OCI-LY3 (cell line): ENCODE results near the gene PLD6.

ENCODE experiments used
- H2AFZ ChIP-seq: fragments of 200-600, 300-600 bp; shearing (Covaris generic); 2 replicates; pipeline ENCODE4 v1.6.0; 2014; ENCODE audit warnings: antibody characterized with exemption, low read depth, low read length
- H3K27ac ChIP-seq: fragments of 200-600, 300-600 bp; sonication (generic); 2 replicates; pipeline ENCODE4 v1.5.1; 2014; ENCODE audit warnings: mild to moderate bottlenecking, low read length, moderate library complexity, mixed read lengths
- H3K27me3 ChIP-seq: fragments of 200-600, 300-600 bp; sonication (generic); 2 replicates; pipeline ENCODE4 v1.6.1; 2014; ENCODE audit warnings: low read depth, low read length, mixed read lengths
- H3K36me3 ChIP-seq: fragments of 200-600, 300-600 bp; sonication (generic); replicated peaks from 2 replicates; pipeline ENCODE3; 2014; ENCODE audit warnings: low read depth, low read length, mixed read lengths
- H3K4me1 ChIP-seq: fragments of 300-600, 200-600 bp; sonication (generic); 2 replicates; pipeline ENCODE4 v1.6.1; 2014; ENCODE audit warnings: low read length, mixed read lengths
- H3K4me2 ChIP-seq: fragments of 200-600, 300-600 bp; sonication (generic); 2 replicates; pipeline ENCODE4 v1.6.1; 2014; ENCODE audit warnings: low read length, mixed read lengths
- H3K4me3 ChIP-seq: fragments of 300-600, 200-600 bp; sonication (generic); 2 replicates; pipeline ENCODE4 v1.5.1; 2014; ENCODE audit warnings: antibody characterized with exemption, mild to moderate bottlenecking, low read length, moderate library complexity
- H3K79me2 ChIP-seq: fragments of 300-600, 200-600 bp; shearing (Covaris generic); 2 replicates; pipeline ENCODE4 v1.6.1; 2014; ENCODE audit warnings: mild to moderate bottlenecking, low read length, mixed read lengths
- H3K9ac ChIP-seq: fragments of 300-600, 200-600 bp; shearing (Covaris generic); 2 replicates; pipeline ENCODE4 v1.6.0; 2014; ENCODE audit warnings: mild to moderate bottlenecking, low read length, moderate library complexity
- H3K9me3 ChIP-seq: fragments of 200-600, 300-600 bp; shearing (Covaris generic); 2 replicates; pipeline ENCODE4 v1.6.1; 2014; ENCODE audit warnings: low read length, mixed read lengths; ENCODE audit not compliant: insufficient read depth
- H4K20me1 ChIP-seq: fragments of 200-600, 300-600 bp; sonication (generic); 2 replicates; pipeline ENCODE4 v1.6.1; 2016; ENCODE audit warnings: low read length, mixed read lengths; ENCODE audit not compliant: insufficient read depth
- EZH2phosphoT487 ChIP-seq: fragments of 200-600 bp; shearing (Covaris generic); IDR thresholded peaks from 2 replicates; pipeline ENCODE4 v1.6.1; 2018; ENCODE audit warnings: antibody characterized with exemption, mixed run types, low read depth
- TF ChIP-seq, protein P1 (sequence below): fragments of 200-600, 300-600 bp; sonication (generic); IDR thresholded peaks from 2 replicates; pipeline ENCODE4 v1.5.1; 2014; ENCODE audit warnings: antibody characterized with exemption, low read length, low read depth

The PLD6 gene

DNA sequence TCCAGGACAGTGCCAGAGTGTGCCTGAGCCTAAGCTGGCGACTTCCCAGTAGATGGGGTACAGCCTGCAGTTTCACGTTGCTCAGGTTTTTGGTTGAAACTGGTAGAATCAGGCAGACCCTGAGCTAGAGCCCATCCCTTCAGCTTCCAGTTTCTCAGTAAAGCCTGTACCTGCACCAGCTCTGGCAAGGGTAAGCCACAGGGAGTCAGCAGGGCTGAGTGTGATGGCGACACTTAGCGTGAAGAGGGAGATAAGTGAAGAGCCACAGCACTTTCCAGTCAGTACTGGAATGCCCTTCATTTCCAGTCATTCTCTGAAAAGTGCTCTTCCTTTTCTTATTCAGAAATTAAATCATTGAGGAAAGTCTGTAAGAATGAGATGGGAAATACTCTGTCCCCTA lies 22.4 kb downstream of the PLD6 start:
- no peaks in the 10 kb centered on the region for H3K27me3 ChIP-seq
- no peaks in the 10 kb centered on the region for H3K79me2 ChIP-seq
- H3K4me2 ChIP-seq = no peak overlapping the region
- H3K9ac ChIP-seq = no peak overlapping the region
- TF ChIP-seq EZH2phosphoT487 = no peak
- TF ChIP-seq, protein P1, sequence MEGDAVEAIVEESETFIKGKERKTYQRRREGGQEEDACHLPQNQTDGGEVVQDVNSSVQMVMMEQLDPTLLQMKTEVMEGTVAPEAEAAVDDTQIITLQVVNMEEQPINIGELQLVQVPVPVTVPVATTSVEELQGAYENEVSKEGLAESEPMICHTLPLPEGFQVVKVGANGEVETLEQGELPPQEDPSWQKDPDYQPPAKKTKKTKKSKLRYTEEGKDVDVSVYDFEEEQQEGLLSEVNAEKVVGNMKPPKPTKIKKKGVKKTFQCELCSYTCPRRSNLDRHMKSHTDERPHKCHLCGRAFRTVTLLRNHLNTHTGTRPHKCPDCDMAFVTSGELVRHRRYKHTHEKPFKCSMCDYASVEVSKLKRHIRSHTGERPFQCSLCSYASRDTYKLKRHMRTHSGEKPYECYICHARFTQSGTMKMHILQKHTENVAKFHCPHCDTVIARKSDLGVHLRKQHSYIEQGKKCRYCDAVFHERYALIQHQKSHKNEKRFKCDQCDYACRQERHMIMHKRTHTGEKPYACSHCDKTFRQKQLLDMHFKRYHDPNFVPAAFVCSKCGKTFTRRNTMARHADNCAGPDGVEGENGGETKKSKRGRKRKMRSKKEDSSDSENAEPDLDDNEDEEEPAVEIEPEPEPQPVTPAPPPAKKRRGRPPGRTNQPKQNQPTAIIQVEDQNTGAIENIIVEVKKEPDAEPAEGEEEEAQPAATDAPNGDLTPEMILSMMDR = no peak
- H2AFZ ChIP-seq = no peak overlapping the region
- H3K27ac ChIP-seq = no peak overlapping the region
- H3K4me1 ChIP-seq = peaks cover 24% of the 10 kb centered on the region
- no peaks in the 10 kb centered on the region for H3K9me3 ChIP-seq
- H4K20me1 ChIP-seq = no peaks in the 10 kb centered on the region
- peaks cover 7% of the 10 kb centered on the region for H3K36me3 ChIP-seq
- no peak overlapping the region for H3K4me3 ChIP-seq

DNA sequence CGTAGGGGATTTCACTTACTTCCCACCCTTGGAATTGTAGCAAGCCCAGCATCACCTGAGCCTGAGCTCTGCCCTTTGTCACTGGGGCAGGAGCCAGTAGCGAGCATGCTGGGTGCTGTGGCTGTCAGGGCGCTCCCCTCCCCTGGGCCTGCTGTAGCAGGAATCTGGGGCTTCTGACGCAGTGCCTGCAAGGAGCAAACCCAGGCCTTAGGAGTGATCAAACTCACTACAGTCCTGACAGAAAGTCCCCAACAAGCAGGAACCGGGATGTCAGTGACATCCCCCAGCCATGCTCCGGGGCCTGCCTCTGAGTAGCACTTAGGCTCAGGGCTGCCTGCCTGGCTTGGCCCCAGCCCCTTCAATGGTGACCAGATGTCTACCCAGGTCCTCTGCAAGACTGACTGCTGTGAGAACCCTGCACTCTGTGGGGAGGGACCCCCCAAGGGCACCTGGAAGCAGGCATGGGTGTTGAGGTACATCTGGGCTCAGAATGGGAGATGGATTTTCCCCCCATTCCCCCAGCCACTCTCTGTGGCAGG lies 23.5 kb downstream of the PLD6 start:
- no peaks in the 10 kb centered on the region for H3K27me3 ChIP-seq

DNA sequence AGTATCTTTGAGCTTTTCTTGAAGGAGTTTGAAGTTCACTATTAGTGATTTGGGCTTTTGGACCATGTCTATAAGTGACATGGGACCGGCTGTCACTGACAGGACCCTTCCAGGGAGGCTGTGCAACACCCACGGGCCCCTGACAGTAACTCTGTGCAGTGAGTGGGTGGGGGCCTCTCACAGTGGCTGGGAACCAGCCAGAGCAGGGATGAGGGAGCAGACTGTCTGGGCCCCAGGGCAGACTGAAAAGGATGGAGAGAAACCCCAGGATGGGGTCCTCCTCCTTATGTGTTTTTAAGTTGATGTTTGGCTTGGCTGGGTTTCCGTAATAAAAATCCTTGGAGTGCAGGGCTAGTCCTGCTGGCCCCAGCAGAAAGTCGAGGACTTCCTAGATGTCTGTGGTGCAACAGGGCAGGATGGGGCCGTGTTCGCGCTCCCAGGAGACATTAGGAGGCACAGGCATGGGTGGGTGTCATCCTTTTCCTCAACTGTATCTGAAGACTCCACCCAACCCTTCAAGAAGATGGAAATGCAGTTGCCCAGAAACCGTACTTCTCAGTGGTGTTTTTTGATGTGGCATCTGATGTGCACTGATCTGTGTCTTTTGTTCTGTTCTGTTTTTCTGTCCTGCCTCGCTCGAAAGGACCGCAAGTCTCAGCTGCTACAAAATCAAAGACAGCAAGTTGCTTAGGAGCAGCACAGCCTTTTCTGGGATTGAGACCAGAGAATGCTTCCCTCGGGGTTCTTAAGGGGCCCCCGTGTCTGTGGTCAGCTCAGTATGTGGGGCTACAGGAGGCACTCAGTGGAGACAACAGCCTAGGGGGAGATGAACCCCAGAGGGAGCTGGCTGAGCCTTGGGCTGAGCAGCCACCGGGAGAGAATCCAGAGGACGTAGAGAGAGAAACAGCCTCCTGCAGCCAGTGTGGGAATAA lies 24.2 kb downstream of the PLD6 start:
- Histone ChIP-seq H3K9ac (no peak overlapping the region), H3K36me3 (peaks cover 7% of the 10 kb centered on the region), H3K4me3 (no peak overlapping the region), H4K20me1 (no peaks in the 10 kb centered on the region), H3K4me2 (peak overlapping the region; percentile 48), H3K27me3 (no peaks in the 10 kb centered on the region), H3K27ac (no peak overlapping the region), H3K9me3 (no peaks in the 10 kb centered on the region), H3K79me2 (no peaks in the 10 kb centered on the region), H3K4me1 (peaks cover 24% of the 10 kb centered on the region), H2AFZ (no peak overlapping the region)
- TF ChIP-seq, protein P1 = no peak
- no peak for TF ChIP-seq EZH2phosphoT487

More for the DNA sequence above, 23.5 kb downstream of the PLD6 start:
- H2AFZ ChIP-seq = no peak overlapping the region
- H3K36me3 ChIP-seq = peaks cover 7% of the 10 kb centered on the region
- no peak for TF ChIP-seq EZH2phosphoT487
- TF ChIP-seq, protein P1 = no peak
- H4K20me1 ChIP-seq = no peaks in the 10 kb centered on the region
- H3K9ac ChIP-seq = no peak overlapping the region
- H3K27ac ChIP-seq = no peak overlapping the region
- no peaks in the 10 kb centered on the region for H3K9me3 ChIP-seq
- 0 out of 2 replicates have a peak overlapping the region, but pooled peaks have one; percentile 48 for H3K4me2 ChIP-seq
- no peaks in the 10 kb centered on the region for H3K79me2 ChIP-seq
- no peak overlapping the region for H3K4me3 ChIP-seq
- peaks cover 24% of the 10 kb centered on the region for H3K4me1 ChIP-seq

DNA sequence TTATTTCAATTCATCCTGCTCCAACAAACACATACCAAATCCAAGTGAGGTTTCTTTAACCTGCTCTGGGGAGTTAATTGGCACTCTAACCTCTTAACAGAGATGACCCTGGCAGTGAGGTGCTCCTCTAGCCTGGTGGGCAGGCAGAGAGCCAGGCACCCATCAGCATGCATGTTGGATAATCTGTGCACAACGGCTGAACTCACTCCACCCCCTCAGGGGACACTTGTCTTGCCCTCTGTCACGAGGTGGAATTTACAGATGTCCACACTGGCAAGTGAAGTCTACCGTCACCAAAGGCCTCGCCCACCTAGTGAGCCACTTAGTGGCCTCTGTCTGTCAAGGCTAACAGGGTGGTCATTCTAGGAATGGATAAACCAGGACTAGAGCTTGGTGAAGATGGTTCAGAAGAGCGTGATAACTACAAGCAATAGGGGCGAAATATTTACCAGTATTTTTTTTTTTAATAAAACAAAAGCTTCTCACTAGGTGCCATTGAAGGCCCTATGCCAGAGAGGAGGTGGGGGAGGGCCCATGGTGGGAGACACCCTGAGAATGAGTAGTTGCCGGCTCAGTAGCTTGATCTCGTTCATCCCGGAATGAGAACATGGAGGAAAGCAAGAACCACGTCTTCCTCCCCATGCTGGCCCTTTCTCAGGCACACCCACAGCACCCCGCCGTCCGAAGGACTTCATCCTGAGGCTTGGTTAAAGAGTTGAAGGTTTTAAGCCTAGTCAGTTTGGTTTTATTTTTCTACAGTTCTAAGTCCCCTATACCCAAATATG lies 25.2 kb downstream of the PLD6 start:
- no peak overlapping the region for H3K4me2 ChIP-seq
- peaks cover 24% of the 10 kb centered on the region for H3K4me1 ChIP-seq
- no peak overlapping the region for H3K4me3 ChIP-seq
- H3K27ac ChIP-seq = no peak overlapping the region
- TF ChIP-seq, protein P1 = no peak
- no peak for TF ChIP-seq EZH2phosphoT487
- H2AFZ ChIP-seq = no peak overlapping the region
- peaks cover 7% of the 10 kb centered on the region for H3K36me3 ChIP-seq
- no peak overlapping the region for H3K9ac ChIP-seq
- H4K20me1 ChIP-seq = no peaks in the 10 kb centered on the region
- H3K9me3 ChIP-seq = no peaks in the 10 kb centered on the region
- no peaks in the 10 kb centered on the region for H3K79me2 ChIP-seq
- no peaks in the 10 kb centered on the region for H3K27me3 ChIP-seq
